GM12872 (cell line): ENCODE data around the gene RASAL1.

ENCODE experiments used
- CTCF ChIP-seq: IDR thresholded peaks from 3 replicates; pipeline ENCODE4 v1.5.1; 2011; ENCODE audit warnings: low read depth, mild to moderate bottlenecking, low read length, moderate library complexity; ENCODE audit not compliant: insufficient read depth

The RASAL1 gene

DNA sequence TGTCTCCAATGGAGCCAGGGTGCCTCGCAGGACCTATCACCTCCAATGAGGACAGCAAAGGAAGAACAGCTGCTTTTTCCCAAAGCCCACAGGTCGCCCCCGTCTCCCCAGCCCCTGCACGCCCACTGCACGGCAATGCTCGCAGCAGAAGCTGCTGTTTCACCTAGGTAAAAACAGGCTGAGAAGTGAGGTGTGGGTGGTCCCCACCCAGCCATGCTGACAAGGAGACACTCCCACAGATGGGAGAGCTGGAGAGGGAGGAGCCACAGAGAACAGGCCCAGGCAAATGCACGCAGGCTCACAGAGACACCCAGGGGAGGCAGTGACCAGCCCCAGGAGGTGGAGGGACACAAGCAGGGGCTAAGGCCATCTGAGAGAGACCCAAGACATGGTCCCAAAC lies 24.4 kb upstream of the RASAL1 start:
- no peak for TF ChIP-seq CTCF

DNA sequence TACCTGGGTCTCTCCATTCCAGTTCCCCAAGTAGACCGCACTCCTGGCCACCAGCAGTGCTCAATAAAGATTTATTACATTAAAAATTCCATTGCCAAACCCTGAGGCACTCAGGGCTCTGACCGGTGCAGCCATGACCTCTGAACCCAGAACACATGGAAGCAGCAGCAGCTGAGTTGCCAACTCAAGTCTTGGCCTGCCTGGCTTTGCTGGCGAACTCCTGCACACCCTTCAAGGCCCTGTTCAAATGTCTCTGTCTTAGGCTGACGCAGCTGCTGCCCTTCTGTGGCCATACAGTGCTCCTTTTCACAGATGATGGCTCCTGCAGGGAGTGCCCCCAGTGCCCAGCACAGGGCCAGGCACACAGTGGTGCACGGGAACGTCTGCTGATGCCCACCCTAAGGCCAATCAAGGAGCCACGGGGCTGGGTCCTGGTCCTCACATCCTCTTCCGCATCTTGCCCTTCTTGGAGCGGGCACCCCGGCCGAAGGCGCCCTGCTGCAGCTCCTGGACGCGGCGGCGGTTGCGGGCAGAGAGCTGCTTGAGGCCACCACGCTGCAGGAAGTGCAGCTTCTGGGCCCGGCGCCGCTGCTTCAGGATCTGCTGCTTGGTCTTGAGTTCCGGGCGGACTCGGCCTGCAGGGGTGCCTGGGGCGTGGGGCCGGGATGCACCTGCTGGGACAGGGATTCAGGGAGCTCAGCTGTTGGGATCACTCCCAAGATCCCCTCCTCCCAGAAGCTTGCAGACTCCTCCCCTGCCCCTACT lies 23.1 kb upstream of the RASAL1 start:
- TF ChIP-seq CTCF, result no peak

DNA sequence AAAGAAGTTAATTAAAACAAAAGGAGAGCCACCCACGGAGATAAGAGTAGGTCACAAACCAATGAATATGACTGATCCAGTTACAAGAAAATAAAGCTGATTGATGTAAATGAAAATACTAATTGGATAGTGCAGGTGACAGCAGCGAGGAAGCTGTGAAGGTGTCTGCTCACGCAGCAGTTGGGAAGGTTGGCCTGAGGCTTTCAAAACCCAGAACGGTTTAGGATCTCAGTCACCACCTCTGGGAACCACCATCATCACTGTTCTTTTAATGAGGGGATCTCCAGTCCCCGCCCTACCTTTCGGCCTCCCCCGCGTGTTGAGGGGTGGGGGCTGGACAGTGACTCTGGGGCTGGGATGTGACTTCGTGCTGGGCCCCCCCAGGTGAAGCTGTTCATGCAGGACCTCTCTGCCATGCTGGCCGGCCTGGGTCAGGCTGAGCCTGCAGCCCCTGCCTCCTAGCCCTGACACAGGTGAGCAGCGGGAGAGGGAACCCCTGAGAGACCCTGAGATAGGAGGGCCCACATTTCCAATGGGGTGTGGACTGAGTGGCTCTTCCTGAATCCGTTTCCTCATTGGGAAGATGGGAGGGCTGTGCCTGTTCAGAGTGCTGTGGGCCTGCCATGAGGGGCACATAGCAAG lies 21.8 kb upstream of the RASAL1 start:
- TF ChIP-seq CTCF, result no peak

GRCh38 chr12:113155646-113156045 lies 20.1 kb upstream of the RASAL1 start:
- no peak for TF ChIP-seq CTCF

DNA sequence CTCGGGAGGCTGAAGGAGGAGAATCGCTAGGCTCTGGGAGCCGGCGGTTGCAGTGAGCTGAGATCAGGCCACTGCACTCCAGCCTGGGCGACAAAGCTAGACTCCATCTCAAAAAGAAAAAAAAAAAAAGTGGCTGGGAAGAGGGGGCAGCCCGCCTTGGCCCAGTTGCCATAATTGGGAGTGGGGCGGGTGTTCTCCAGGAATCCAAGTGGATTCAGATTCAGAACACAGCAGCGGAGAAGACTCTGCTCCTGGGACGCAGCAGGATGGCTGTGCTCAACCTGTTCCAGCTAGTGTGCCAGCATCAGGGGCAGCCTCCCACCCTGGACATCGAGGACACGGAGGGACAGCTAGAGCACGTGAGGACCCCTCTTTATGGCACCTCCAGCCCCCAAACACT lies 19.5 kb upstream of the RASAL1 start:
- TF ChIP-seq CTCF, result no peak

GRCh38 chr12:113154351-113154973 lies 18.9 kb upstream of the RASAL1 start:
- no peak for TF ChIP-seq CTCF
